HTERT RPE-1 (cell line): ENCODE data around the gene NCS1.

Source experiments
- in situ Hi-C: fragments of 300-500 bp; cut with MboI; formaldehyde crosslinking; loops from 4 replicates; pipeline ENCODE4 v1.14.3; 2020; ENCODE audit warnings: low sequenced_read_pairs

Gene NCS1

DNA sequence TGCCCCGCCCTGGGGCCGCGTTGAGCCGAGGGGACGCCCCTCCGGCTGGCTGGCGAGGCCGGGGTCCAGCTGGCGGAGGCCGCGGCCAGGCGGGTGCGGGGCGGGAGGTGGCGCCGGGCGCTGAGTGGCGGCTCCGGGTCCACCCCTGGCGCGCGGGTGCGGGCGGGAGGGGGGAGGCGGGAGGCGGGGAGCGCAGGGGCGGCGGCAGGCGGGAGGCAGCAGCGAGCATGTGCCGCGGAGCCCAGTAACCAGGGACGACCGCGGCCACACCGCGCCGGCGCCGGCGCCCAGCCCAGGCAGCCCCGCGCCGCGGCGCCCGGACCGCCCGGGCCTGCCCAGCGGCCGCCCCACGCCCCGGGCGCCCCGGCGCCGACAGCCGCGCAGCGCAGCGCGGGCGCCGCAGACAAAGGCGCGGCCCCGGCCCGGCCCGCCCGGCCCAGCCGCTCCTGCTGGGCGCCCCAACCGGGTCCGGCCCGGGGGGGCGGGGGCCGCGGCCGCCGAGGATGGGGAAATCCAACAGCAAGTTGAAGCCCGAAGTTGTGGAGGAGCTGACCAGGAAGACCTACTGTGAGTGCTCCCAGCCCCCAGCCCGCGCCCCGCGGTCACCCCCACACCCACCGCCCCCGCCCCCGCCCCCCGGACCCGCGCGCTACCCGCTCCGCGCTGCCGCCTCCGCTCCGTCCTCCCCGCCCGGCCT lies at the start of gene NCS1:
Gene NCS1 (plus strand): TSS at position 244 of the 697 bp plus-strand sequence. CDS start 260 bp downstream, at position 504.
- in situ Hi-C loops: no loop called here

DNA sequence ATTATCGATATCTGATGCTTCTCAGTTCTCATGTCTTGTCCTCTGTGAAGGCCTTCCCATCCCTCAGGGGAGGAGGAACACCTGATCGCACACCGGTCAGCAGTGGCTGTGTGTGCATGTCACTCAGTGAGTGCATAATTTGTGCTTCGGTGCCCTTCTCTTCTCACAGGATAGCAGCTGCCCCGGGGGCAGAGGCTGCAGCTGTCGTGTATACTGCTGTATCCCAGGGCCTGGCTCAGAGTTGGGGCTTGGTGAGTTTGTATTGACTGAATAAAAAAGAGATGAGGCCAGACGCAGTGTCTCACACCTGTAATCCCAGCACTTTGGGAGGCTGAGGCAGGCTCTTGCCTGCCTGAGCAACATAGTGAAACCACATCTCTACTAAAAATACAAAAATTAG lies 49.7 kb upstream of the NCS1 start:
- in situ Hi-C loops: no loop called here

DNA sequence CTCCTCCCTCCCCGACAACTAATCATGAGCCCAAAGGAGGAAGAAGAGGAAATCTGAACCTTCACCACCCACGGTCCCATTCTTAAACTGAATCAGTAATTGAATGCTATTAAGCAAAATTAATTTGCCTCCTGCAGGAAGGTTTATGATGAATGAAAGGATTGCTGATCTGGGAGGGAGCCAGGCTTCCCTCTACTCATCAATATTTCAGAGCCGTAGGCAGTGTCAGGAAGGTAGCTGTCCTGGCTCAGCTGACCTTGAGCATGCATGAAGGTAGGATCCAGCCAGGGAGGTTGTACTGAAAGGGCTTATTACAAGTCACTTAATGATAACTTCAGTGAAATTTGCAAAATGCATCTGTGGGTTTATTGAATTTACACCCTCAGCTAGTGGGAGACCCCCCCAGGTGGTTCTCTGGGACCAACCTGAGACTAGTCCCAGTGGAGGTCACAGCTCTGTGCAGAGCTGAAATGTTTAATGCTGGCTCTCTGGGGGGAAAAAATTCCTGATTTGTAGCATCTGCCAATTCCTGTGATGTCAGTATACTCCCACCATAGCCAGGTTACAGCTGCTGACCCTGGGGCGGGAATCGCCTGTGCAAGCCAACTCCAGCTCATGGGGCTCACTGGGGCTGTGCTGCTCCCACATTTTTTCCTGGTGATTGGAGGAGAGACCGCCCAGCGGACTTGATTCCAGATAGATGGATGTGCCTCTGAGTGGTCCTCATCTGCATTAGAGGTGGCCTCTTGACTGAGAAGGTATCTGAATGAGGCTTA lies 47.9 kb upstream of the NCS1 start:
- in situ Hi-C loops: no loop called here

DNA sequence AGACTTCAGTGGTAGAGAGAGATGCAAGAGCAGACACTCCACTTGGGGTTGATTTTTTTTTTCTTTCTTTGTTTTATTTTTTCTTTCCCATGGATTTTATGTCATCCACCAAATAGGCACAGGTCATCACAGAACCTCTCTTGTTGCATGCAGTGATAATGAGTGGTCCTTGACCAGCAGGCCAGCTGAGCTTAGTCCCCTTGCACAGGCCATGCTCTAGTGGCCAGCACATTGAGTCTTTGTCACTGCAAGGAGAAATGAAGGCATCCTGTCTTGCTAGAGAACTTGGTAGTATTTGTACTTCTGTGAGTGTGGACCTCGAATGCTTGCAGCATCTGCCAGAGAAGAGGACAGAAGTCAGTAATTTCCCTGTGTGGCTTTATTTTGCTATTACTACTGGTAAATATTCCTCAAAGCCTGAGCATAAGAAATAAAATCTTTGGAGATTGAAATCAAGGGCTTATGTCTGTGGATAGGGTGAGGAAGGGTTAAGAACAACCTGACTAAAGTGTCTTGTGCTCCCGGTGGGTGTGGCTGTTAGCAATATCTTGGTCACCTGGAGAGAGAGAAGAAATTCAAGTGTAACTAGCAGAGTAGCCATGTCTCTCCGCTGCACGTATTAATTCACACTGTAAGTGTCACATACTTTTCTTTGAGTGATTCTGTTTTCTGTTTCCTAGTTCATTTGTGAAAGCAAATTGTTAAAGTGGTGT lies 45.3 kb upstream of the NCS1 start:
- in situ Hi-C loops: no loop called here

DNA sequence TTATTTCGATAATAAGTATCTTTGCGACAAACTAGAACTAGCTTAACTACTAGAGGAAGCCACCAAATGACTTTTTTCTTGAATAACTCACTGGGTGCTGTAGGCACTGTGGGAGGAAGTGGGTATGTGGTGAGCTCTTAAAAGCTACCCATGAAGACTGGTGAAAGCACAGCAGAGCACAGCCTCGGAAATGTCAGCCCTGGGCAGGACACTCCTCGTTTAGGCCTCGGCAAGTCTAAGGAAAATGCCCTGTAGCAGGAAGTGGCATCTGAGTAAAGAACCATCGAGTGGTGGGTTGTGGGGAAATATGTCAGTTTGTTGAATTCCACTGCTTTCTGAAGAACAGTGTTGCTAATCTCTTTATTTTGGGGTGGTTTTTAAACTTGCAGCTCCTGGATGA lies 44.0 kb upstream of the NCS1 start:
- in situ Hi-C loops: no loop called here

DNA sequence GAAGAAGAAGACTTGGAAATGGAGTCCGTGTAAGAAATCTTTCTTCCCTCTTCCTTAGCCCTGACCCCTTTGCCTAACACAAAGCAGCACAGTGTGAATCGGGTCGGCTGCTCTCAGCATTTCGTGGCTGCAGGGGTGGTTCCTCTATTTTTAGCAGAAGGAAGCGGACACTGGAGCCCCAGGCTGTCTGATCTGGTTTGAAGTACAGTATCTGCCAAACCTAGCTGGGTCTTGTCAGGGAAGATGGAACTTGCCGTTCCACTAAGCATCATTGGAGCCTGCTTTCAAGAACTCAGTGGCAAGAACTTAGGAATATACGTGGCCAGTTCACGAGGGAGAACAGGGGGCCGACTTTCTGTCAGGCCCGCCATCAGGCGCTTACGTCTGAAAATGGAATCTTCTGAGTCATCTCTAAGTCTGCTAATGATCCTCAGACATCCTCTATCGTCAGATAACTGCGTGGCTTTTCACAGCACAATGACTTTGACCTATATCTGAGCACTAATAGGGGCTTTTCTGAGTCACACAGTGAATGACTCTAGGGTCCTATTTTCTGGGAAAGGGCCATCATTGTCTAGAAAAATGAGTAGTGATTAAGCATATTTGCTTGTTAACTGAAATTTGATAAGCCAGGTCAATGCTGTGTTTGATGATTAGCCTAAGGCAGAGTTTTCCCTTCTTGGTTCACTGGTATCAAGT lies 43.3 kb upstream of the NCS1 start:
- in situ Hi-C loops: no loop called here

DNA sequence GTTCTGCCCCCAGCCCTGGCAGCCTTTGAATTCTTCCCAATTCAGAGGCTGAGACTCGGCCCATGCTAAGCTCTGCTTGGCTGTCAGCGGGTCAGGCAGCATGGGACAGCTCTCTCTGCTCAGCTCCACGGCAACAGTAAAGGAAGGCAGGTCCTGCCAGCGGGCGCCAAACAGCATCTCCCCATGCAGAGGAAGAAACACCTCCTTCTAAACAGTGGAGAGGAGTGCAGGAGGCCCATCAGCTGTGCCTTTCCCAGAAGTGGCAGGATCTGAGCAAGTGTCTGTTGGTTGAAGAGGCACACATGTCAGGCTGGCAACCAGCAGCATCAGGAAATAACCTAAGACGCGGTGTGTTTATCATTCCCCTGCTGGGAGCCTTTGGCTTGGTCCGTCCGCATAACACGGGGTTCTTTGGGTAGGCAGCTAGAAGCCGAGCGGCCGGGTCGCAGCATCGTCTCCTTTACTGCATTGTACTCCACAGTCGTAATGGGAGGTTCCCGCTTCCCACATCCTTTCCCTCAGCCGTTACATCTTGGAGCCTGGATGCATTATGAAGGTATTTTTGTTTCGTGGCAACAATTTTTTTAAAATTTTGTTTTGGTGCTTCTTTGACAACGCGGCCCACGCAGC lies 42.7 kb upstream of the NCS1 start:
- in situ Hi-C loops: no loop called here

DNA sequence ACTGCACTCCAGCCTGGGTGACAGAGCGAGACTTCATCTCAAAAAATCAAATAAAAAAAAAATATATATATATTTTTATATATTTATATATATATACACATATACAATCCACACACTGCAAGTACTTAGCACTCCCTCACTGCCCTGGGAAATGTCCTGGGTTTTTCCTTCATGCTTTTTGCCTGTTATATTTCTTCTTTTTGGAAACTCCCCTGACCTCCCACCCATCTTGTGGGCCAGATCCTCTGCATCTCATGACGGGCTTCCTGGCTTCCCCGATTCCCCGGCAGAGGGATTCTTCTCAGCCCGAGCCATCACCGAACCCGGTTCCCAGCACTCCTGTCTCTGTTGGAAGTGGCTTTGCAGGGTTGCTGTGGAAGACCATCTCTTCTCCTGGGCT lies 39.5 kb upstream of the NCS1 start:
- in situ Hi-C loops: no loop called here

DNA sequence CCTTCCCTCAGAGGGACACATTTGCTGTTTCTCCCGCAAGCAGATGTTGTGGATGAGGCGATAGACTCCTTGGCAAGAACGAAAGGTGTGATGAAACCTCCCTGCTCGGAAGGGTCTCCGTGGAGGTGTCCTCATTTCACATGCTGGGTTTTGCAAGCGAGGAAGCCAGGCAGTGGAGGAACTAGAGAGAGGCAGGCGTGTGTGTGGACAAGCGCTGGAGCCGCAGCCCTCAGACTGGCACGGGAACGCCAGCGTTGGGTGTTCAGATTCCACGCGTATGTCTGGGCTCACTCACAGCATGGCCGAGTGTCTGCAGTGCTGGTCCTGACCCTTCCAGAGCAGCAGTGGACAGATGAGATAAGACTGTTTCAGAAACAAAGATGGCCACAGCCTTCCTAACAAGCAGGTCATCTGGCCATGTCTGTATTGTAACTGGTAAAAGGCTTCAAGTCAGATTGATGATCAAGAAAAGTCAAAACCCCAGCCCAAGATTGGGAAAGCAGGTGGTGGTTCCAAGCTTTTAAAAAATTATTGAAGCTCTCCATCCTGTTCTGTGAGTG lies 35.0 kb upstream of the NCS1 start:
- in situ Hi-C loops: no loop called here

DNA sequence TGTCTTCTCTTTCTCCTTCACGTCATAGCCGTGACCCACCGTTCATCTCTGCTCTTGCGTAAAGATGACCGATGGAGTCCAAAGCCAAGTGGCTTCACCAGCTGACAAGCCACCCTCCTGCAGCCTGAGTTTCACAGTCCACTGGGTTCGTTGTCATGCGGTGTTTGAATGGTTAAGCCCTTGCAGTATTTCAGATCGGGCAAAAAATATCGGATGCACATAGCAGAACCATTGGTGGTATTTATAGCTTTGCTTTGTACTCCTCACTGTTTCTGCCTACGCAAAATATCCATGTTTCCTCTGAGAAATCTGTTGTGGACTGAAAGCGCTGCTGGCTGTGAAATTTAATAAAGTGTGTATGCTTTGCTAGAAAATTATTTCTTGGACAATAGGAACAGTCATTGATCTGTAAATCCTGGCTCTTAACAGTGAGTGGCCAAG lies 34.5 kb upstream of the NCS1 start:
- in situ Hi-C loops: no loop called here

DNA sequence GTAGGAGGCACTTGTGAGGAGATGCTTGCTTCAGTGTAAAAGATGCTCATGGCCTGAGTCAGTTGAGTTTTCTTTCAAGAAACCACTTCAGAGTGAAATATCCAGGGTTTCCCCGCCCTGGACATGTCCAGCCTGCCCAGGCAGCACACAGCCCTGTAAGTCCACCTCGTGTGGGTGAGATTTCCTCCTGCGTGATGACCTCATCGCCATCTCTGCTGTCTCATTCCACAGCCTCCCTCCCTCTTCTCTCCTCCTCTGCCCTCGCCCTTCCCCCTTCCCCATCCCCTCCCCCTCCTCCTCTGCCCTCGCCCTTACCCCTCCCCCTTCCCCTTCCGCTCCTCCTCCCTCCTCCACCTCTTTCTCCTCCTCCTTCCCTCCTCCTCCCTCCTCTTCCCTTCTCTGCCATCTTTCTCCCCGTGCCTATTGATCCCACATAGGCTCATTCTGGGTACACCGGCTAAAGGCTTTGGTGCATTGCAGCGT lies 34.0 kb upstream of the NCS1 start:
- in situ Hi-C loops: no loop called here

DNA sequence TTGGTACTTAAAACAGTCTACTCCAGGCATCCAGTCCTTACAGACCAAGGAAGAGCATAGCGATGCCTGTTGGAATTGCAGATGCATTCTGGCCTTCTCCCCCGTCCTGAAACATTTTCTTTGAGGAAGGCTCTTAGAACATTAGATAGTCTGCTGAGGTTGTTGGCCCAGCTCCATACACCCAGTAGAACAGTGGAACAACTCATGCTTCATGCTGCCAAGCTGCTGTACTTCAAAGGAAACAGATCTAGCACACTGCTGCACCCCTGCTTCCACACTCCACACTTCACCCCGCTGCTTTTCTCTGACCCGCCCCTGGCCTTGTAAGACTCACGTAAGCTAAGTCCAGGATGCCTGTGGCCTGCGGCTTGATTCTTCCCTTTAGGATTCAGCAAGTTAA lies 33.4 kb upstream of the NCS1 start:
- in situ Hi-C loops: no loop called here

DNA sequence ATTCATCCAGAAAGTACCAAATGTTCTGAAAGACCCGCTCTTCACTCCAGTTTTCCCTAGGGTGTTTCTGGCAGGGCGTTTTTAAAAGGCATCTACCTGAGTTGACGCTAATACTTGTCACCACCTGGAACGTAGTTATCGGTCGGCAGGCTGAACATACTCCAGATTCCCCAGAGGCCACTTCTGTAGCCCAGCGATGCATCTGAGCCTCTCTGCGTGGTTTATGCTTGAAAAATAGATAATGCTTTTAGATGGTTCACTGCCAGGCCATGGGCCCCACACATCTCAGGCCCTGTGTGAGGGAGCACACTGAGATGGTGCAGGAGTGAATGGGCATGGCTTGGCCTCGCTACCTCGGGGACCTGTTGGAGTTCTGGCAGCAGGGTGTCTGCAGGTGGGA lies 33.0 kb upstream of the NCS1 start:
- in situ Hi-C loops: no loop called here

DNA sequence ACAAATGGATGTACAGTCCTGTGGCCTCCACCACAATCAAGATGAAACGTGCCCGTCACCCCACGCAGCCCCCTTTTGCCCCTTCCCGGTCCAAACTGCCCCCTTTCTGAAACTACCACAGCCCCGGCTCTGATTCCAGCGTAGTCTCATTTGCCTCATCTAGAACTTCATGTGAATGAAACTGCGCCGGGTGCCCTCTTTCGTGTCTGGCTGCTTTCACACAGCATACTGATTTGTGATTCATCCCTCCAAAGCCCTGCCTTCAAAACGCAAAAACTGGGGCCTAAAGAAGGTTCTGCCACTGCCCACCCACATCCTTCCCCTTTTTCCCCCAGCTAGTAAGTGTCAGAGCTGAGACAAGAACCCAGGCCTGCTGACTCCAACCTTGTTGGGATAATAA lies 31.5 kb upstream of the NCS1 start:
- in situ Hi-C loops: no loop called here

DNA sequence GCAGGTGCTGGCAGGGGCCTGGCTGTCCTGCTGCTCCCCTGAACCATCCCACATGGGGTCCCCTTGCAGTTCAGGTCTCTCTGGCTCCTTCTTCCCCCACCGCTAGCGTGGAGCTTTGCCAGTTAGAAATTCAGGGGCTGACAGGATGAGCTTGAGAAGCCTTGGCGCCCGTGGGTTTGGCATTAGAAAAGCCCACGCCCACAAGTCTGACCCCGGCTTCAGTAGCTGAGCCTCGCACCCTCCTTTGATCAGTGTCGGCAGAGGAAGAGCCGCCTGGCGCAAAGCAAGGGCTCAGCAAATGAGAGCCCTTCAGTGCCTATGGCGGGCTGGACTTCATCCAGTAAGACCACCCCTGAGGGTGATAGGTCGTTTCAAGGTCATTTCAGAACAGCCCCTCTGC lies 30.1 kb upstream of the NCS1 start:
- in situ Hi-C loops: no loop called here

DNA sequence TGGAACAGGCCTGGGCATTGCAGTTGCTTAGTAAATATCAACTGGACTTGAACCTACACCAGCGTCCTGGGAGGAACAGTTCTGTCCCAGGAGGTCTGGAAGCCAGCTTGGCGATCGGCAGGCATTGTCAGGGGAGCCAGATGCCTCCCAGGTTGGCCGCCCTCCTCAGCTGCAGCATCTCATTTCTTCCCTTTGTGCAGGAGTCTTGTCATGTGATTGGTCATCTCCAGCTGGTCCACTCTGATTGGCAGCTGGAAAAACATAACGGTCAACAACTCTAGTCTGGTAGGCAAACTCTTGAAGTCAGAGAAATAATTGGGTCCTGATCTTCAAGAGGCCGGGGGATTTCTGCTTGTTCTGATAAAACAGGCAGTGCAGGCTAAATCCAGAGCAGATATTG lies 29.6 kb upstream of the NCS1 start:
- in situ Hi-C loops: no loop called here

DNA sequence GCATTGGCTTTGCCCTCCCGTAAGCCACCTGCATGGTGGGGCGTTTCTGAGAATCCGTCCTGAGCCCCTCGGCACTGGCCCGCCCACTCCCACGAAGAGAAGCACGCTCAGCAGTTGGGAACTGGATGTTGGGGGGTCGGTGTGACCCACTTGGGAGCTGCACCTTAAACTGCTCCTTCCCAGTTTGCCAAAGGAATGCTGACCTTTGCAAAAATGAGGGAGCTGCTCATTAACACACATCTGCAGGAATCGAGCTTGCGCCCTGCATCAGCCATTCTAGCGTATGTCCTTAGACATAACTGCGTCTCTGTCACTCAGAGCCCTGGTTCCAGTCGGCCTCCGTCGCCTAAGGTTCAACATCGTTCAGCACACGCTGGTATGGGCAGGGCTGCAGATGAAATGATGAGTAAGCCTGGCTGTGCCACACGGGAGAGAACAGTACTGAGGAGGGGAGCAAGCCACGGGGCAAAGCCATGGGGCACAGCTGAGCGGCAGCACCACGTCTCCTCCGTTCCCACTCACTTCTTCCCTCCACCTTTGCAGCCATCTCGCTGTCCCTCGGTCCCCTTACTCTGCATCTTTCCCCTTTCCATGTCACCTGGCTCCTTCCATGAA lies 28.8 kb upstream of the NCS1 start:
- in situ Hi-C loops: no loop called here

DNA sequence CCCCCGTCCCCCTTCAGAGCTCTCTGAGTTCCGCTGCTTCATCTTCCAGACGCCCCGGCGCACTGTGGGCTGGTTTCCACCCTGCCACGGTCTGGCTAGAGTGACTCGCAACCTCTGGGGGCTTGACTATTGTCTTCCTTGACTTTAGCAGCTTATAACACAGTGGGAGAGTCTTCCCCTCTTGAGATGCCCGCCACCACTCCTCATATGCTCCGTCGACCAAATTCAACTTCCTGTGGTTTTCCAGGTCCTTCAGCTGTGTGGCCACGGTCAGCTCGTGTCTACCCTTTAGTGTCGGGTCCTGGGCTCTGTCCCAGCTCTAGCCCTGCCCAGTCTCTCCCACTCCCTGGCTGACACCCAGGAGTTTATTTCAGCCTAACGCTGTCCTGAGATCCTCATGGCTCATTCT lies 28.2 kb upstream of the NCS1 start:
- in situ Hi-C loops: no loop called here

DNA sequence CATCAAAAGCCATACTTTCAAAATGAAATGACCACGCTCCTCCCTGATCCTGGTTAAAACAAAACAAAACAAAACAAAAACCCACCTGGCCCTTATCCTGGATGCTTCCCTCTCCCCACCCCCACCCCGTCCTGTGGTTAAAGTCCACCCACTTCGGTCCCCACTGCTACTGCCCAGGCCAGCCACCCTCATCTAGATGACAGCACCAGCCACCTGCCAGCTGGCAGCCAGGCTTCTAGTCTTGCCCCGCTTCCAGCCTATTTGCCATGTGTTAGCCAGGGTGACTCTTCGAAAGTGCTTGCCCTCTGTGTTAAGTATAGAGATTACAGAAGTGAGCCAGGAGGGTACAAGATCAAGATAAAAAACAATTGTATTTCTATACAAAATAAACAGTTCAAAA lies 27.5 kb upstream of the NCS1 start:
- in situ Hi-C loops: no loop called here

DNA sequence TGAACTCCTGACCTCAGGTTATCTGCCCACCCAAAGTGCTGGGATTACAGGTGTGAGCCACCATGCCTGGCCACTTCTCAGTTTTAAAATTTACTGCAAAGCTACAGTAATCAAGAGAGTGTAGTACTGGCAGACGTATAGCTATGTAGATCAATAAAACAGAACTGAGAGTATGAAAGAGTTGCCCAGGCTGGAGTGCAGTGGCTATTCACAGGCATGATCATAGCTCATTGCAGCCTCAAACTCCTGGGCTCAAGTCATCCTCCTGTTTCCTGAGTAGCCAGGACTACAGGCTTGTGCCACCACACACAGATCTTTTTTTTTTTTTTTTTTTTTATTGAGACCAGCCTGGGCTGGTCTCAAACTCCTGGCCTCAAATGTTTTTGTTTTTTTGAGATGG lies 26.5 kb upstream of the NCS1 start:
- in situ Hi-C loops: no loop called here
